NB4 (cell line): ENCODE measurements around the gene NLRP11.

Experiments
- MYC ChIP-seq: IDR thresholded peaks from 2 replicates; pipeline ENCODE4 v1.6.1; 2011; ENCODE audit warnings: low read depth, low read length
- POLR2A ChIP-seq: IDR thresholded peaks from 2 replicates; pipeline ENCODE4 v1.6.1; 2011; ENCODE audit warnings: mild to moderate bottlenecking; ENCODE audit not compliant: insufficient read length; ENCODE audit errors: extremely low read depth
- TF ChIP-seq, protein P1 (sequence below): IDR thresholded peaks from one replicate; pipeline ENCODE4 v1.5.1; 2012; ENCODE audit warnings: low read depth, low read length
- TF ChIP-seq, protein P2 (sequence below): IDR thresholded peaks from 2 replicates; pipeline ENCODE4 v1.6.1; 2011; ENCODE audit warnings: low read depth, low read length

DNA sequence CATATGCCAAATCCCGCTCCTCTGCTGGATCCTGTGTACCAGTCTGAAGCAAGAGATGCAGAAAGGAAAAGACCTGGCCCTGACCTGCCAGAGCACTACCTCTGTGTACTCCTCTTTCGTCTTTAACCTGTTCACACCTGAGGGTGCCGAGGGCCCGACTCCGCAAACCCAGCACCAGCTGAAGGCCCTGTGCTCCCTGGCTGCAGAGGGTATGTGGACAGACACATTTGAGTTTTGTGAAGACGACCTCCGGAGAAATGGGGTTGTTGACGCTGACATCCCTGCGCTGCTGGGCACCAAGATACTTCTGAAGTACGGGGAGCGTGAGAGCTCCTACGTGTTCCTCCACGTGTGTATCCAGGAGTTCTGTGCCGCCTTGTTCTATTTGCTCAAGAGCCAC lies 26.6 kb upstream of the NLRP11 start:
- TF ChIP-seq, protein P1, sequence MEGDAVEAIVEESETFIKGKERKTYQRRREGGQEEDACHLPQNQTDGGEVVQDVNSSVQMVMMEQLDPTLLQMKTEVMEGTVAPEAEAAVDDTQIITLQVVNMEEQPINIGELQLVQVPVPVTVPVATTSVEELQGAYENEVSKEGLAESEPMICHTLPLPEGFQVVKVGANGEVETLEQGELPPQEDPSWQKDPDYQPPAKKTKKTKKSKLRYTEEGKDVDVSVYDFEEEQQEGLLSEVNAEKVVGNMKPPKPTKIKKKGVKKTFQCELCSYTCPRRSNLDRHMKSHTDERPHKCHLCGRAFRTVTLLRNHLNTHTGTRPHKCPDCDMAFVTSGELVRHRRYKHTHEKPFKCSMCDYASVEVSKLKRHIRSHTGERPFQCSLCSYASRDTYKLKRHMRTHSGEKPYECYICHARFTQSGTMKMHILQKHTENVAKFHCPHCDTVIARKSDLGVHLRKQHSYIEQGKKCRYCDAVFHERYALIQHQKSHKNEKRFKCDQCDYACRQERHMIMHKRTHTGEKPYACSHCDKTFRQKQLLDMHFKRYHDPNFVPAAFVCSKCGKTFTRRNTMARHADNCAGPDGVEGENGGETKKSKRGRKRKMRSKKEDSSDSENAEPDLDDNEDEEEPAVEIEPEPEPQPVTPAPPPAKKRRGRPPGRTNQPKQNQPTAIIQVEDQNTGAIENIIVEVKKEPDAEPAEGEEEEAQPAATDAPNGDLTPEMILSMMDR, result no peak
- TF ChIP-seq POLR2A, result no peak
- TF ChIP-seq, protein P2, sequence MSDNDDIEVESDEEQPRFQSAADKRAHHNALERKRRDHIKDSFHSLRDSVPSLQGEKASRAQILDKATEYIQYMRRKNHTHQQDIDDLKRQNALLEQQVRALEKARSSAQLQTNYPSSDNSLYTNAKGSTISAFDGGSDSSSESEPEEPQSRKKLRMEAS, result no peak
- TF ChIP-seq MYC, result no peak
